Ishikawa (cell line): Measurements from ENCODE around the gene CTNNBL1.

Experiments used
- CEBPB ChIP-seq: IDR thresholded peaks from 2 replicates; pipeline ENCODE4 v1.6.1; 2012
- CREB1 ChIP-seq: IDR thresholded peaks from 2 replicates; pipeline ENCODE4 v1.6.1; 2012; ENCODE audit warnings: low read depth
- EGR1 ChIP-seq: IDR thresholded peaks from 2 replicates; pipeline ENCODE4 v1.6.1; 2012
- EP300 ChIP-seq: IDR thresholded peaks from 2 replicates; pipeline ENCODE4 v1.6.1; 2012; ENCODE audit warnings: borderline replicate concordance
- MAX ChIP-seq: IDR thresholded peaks from 2 replicates; pipeline ENCODE4 v1.6.1; 2012
- NFIC ChIP-seq: IDR thresholded peaks from 2 replicates; pipeline ENCODE4 v1.6.1; 2012
- RAD21 ChIP-seq: IDR thresholded peaks from 2 replicates; pipeline ENCODE4 v1.6.1; 2012; ENCODE audit warnings: low read depth
- REST ChIP-seq: IDR thresholded peaks from 2 replicates; pipeline ENCODE4 v1.6.1; 2012; ENCODE audit warnings: low read depth, mild to moderate bottlenecking
- TAF1 ChIP-seq: IDR thresholded peaks from 2 replicates; pipeline ENCODE4 v1.6.1; 2012; ENCODE audit warnings: low read depth, mild to moderate bottlenecking
- TCF12 ChIP-seq: IDR thresholded peaks from 2 replicates; pipeline ENCODE4 v1.6.1; 2012; ENCODE audit warnings: low read depth
- TEAD4 ChIP-seq: IDR thresholded peaks from 2 replicates; pipeline ENCODE4 v1.6.1; 2012
- USF1 ChIP-seq: IDR thresholded peaks from 2 replicates; pipeline ENCODE4 v1.6.1; 2012
- YY1 ChIP-seq: IDR thresholded peaks from 2 replicates; pipeline ENCODE4 v1.6.1; 2012; ENCODE audit warnings: low read depth
- ZBTB7A ChIP-seq: IDR thresholded peaks from 2 replicates; pipeline ENCODE4 v1.6.1; 2012; ENCODE audit warnings: low read depth

GRCh38 chr20:37895166-37895565 lies 201.3 kb downstream of the CTNNBL1 start:
- TF ChIP-seq MAX (no peak), TAF1 (no peak), EP300 (no peak), CREB1 (no peak), EGR1 (no peak), NFIC (no peak), TCF12 (no peak), USF1 (no peak), REST (no peak), TEAD4 (no peak), YY1 (no peak), RAD21 (no peak), ZBTB7A (no peak), CEBPB (no peak)
